HEK293T (cell line): ENCODE results near the gene DIAPH1.

Experiments used
- CTCF ChIA-PET: fragments of 350-600 bp; formaldehyde crosslinking; extraction: SDS; loops from one replicate; lab custom pipeline; 2021; ENCODE audit warnings: antibody characterized with exemption, inconsistent platforms; lab: Yijun Ruan, JAX
- POLR2A ChIA-PET: fragments of 350-600 bp; formaldehyde crosslinking; extraction: SDS; loops from one replicate; lab custom pipeline; 2020; ENCODE audit warnings: antibody characterized with exemption, inconsistent platforms; lab: Yijun Ruan, JAX
- DNase-seq: peaks from one replicate; pipeline ENCODE4 v3.0.0; 2012; ENCODE audit warnings: mixed read lengths; ENCODE audit errors: extremely low spot score
- ARNT ChIP-seq: fragments of 450-650 bp; IDR thresholded peaks from 2 replicates; pipeline ENCODE4 v1.6.1; 2017; ENCODE audit warnings: mild to moderate bottlenecking
- BHLHE40 ChIP-seq: fragments of 450-650 bp; IDR thresholded peaks from 2 replicates; pipeline ENCODE4 v1.6.1; 2016; ENCODE audit warnings: mild to moderate bottlenecking, moderate library complexity, borderline replicate concordance
- CTBP1 ChIP-seq: fragments of 450-650 bp; IDR thresholded peaks from 2 replicates; pipeline ENCODE4 v1.6.1; 2016; ENCODE audit warnings: borderline replicate concordance
- ELF4 ChIP-seq: fragments of 450-650 bp; IDR thresholded peaks from 2 replicates; pipeline ENCODE4 v1.6.1; 2017; ENCODE audit warnings: antibody characterized with exemption
- FOXA1 ChIP-seq: fragments of 450-650 bp; IDR thresholded peaks from 2 replicates; pipeline ENCODE4 v1.6.1; 2016; ENCODE audit warnings: mild to moderate bottlenecking
- FOXK2 ChIP-seq: fragments of 450-650 bp; IDR thresholded peaks from 2 replicates; pipeline ENCODE4 v1.6.1; 2016; ENCODE audit warnings: mild to moderate bottlenecking
- FOXM1 ChIP-seq: fragments of 450-650 bp; IDR thresholded peaks from 2 replicates; pipeline ENCODE4 v1.6.1; 2017; ENCODE audit warnings: mild to moderate bottlenecking, borderline replicate concordance
- HDGF ChIP-seq: fragments of 450-650 bp; IDR thresholded peaks from 2 replicates; pipeline ENCODE4 v1.6.1; 2017; ENCODE audit warnings: antibody characterized with exemption, borderline replicate concordance
- L3MBTL2 ChIP-seq: fragments of 450-650 bp; conservative IDR thresholded peaks from 2 replicates; pipeline ENCODE4 v1.6.1; 2016; ENCODE audit warnings: mild to moderate bottlenecking
- LEF1 ChIP-seq: fragments of 450-650 bp; IDR thresholded peaks from 2 replicates; pipeline ENCODE4 v1.6.1; 2017; ENCODE audit warnings: mild to moderate bottlenecking, borderline replicate concordance
- NFRKB ChIP-seq: fragments of 450-650 bp; IDR thresholded peaks from 2 replicates; pipeline ENCODE4 v1.6.1; 2016; ENCODE audit warnings: mild to moderate bottlenecking, moderate library complexity
- SP1 ChIP-seq: fragments of 450-650 bp; IDR thresholded peaks from 2 replicates; pipeline ENCODE4 v1.6.1; 2017
- SUZ12 ChIP-seq: fragments of 450-650 bp; IDR thresholded peaks from 2 replicates; pipeline ENCODE4 v1.6.1; 2016; ENCODE audit warnings: mild to moderate bottlenecking
- TARDBP ChIP-seq: fragments of 450-650 bp; IDR thresholded peaks from 2 replicates; pipeline ENCODE4 v1.6.1; 2016
- ZNF384 ChIP-seq: fragments of 450-650 bp; IDR thresholded peaks from 2 replicates; pipeline ENCODE4 v1.6.1; 2016
- TF ChIP-seq, protein P1 (sequence below): fragments of 450-650 bp; IDR thresholded peaks from 2 replicates; pipeline ENCODE4 v1.6.1; 2016

DIAPH1 gene

DNA sequence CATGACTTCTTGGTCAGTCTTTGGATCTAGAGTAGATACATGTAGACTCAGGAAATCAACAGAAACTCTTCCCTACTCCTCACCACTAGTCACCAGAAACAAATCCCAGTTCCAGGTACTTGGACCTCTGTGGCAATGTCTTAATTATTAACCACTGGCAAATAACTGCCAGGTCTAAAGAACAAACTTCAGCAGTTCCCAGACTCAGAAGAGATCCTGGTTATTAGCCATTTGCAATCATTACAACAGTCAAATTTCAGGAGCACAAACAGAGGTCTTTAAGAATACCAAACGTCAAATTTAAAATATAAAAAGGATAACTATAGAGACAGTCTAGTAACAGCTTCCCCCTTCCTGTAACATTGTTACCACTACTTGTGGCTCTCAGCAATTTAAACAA, 10.2 kb downstream of the DIAPH1 start:
- ChIA-PET CTCF (interaction anchor here (1.2 to 2.5 kb wide), 3 partner anchors 10 to 16 kb away, joined by 6 to 10 read pairs (median 9); partner anchors contain the start of gene DIAPH1), POLR2A (interaction anchor here (1.4 to 2.1 kb wide), 2 partner anchors 9 to 28 kb away, joined by 4 to 6 read pairs; partner anchors contain the start of genes HDAC3 and RELL2)
- no peak for DNase-seq
- TF ChIP-seq ARNT: no peak
- TF ChIP-seq SUZ12: no peak
- TF ChIP-seq ZNF384: no peak
- TF ChIP-seq BHLHE40: no peak
- no peak for TF ChIP-seq FOXA1
- no peak for TF ChIP-seq ELF4
- TF ChIP-seq SP1: no peak
- no peak for TF ChIP-seq NFRKB
- no peak for TF ChIP-seq CTBP1
- TF ChIP-seq LEF1: no peak
- TF ChIP-seq L3MBTL2: no peak
- no peak for TF ChIP-seq FOXK2
- no peak for TF ChIP-seq FOXM1
- no peak for TF ChIP-seq TARDBP
- TF ChIP-seq, protein P1, sequence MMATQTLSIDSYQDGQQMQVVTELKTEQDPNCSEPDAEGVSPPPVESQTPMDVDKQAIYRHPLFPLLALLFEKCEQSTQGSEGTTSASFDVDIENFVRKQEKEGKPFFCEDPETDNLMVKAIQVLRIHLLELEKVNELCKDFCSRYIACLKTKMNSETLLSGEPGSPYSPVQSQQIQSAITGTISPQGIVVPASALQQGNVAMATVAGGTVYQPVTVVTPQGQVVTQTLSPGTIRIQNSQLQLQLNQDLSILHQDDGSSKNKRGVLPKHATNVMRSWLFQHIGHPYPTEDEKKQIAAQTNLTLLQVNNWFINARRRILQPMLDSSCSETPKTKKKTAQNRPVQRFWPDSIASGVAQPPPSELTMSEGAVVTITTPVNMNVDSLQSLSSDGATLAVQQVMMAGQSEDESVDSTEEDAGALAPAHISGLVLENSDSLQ: no peak
- TF ChIP-seq HDGF: no peak

DNA sequence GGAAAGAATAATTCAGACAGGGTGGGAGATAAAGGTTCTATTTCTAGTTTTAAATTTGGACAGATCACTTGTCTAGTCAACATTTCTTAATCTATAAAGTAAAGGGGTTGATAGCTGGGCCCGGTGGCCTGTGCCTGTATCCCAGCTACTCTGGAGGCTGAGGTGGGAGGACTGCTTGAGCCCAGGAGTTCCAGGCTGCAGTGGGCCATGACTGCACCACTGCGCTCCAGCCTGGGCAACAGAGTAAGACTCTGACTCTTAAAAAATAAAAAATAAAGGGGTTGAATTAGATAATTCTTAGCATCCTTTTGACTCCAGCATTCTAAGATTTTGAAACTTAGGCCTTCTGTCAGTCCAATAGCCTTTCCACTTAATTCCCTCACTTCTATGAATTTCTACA, 10.8 kb downstream of the DIAPH1 start:
- TF ChIP-seq LEF1: no peak
- TF ChIP-seq, protein P1: no peak
- no peak for TF ChIP-seq FOXM1
- no peak for TF ChIP-seq FOXK2
- no peak for TF ChIP-seq NFRKB
- TF ChIP-seq SUZ12: no peak
- no peak for TF ChIP-seq HDGF
- TF ChIP-seq BHLHE40: no peak
- TF ChIP-seq ARNT: no peak
- TF ChIP-seq SP1: no peak
- no peak for TF ChIP-seq CTBP1
- no peak for DNase-seq
- ChIA-PET POLR2A (interaction anchor here (0.6 to 2.1 kb wide), 3 partner anchors 9 to 43 kb away, joined by 3 to 6 read pairs (median 4); partner anchors contain the start of genes FCHSD1, HDAC3 and RELL2), CTCF (interaction anchor here (1.2 to 1.7 kb wide), 2 partner anchors 11 to 16 kb away, joined by 6 to 9 read pairs; partner anchors contain the start of gene DIAPH1)

DNA sequence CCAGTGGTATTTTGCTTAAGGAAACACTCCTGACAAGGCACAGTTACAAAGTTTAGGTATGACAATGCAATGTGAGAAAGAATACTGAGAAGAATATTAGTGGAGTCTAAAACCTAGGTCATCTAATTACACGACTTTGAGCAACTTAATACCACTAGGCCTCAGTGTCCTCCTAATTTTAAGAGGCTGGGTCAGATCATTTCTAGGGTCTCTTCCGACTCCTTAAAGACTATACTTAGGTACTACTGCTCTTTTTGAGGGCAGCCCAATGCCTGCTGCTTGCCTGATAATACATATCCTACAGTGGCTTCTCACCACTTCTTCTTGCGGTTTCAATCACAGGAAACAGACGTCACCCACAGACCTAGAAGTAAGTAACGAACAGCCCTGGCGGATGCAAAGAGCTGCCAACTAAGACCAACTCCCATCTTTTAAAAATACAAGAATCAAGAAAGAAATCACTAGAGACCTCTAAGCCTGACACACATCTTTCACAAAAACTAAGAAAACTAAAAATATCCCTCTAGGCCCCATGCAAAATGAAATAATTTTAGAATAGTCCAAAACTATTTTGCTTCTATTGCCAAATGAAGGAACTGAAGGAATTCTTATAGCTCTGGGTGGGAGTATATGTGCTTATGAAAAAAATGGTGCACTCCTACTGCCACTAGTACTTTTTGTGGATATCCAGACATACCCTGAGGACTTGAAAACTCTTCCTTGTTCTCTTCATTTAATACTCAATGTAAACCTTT, 13.1 kb downstream of the DIAPH1 start:
- DNase-seq: no peak
- no peak for TF ChIP-seq FOXK2
- TF ChIP-seq LEF1: no peak
- CTCF ChIA-PET: interaction anchor here (1.6 kb wide), 1 partner anchor 12 kb away, joined by 3 read pairs; no protein-coding TSS in a partner anchor
- POLR2A ChIA-PET: interaction anchor here (1.0 kb wide), 1 partner anchor 31 kb away, joined by 6 read pairs; the partner anchor contains the start of genes HDAC3 and RELL2

DNA sequence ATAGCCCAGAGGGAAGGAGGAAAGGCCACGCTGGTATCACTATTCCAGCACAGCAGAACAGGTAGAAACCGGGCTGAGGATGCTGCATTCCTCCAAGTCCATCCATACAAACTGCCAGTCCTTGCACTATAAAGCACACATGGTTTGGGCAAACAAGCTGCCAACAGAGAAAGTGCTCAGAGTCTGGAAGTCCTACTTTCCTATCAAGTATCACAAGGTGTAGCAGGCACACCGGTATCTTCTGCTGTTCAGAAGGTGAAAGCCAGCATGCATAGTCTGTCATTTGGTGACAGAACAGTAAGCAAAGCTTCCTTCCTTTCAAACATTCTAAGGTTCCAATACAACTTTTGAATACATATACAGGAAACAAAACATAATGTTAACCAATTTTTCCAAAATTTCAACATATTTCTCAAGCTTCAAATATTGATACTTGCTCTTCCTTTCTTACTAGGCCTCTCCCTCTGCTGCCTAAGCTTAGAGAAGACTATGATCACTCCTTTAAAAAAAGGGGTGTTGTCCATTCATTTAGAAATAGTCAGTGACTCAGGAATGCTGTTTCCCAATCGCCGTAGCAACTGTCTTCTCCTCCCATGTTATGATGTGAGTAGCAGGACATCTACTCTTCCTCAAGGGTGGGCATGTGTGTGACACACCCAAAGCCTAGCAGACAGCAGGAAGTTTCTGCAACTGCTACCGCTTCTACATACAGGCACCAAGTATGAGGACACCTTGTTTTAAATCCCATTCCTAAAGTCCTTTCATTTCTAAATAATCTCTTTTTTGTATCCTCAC, 14.7 kb downstream of the DIAPH1 start:
- CTCF ChIA-PET: no interaction called here
- DNase-seq: no peak
- TF ChIP-seq, protein P1: no peak
- no peak for TF ChIP-seq SUZ12
- TF ChIP-seq FOXA1: no peak
- TF ChIP-seq ZNF384: no peak
- no peak for TF ChIP-seq FOXK2
- TF ChIP-seq FOXM1: no peak
- TF ChIP-seq SP1: no peak
- TF ChIP-seq BHLHE40: no peak
- TF ChIP-seq TARDBP: no peak
- TF ChIP-seq ELF4: no peak
- no peak for TF ChIP-seq L3MBTL2
- POLR2A ChIA-PET: interaction anchor here (0.8 kb wide), 1 partner anchor 13 kb away, joined by 3 read pairs; no protein-coding TSS in a partner anchor

DNA sequence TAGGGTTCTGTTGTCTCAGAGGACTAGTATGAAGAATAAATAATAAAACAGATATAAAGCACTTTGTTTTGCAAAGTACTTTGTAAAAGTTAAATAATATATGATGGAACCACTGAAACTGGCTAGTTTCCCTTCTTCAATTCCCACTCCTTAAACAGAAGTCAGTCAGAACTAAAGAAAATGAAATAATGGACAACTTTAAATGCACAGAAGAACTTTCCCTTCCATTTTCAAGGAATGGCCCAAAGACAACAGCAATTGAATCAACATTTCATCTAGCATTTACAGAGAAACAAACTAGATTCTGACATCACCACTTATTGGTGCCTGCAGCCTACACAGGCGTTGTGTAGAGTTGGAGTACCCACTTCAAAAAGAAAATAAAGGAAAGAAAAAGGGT, 16.2 kb downstream of the DIAPH1 start:
- no peak for TF ChIP-seq TARDBP
- TF ChIP-seq FOXK2: no peak
- no peak for TF ChIP-seq ZNF384
- no peak for TF ChIP-seq BHLHE40
- TF ChIP-seq L3MBTL2: no peak
- TF ChIP-seq ARNT: no peak
- TF ChIP-seq ELF4: no peak
- TF ChIP-seq FOXA1: no peak
- no peak for TF ChIP-seq SP1
- no peak for TF ChIP-seq LEF1
- TF ChIP-seq CTBP1: no peak
- TF ChIP-seq SUZ12: no peak
- DNase-seq: no peak
- CTCF ChIA-PET: interaction anchor here (1.3 kb wide), 1 partner anchor 16 kb away, joined by 3 read pairs; the partner anchor contains the start of gene DIAPH1
- POLR2A ChIA-PET: interaction anchor here (1.3 kb wide), 1 partner anchor 15 kb away, joined by 3 read pairs; no protein-coding TSS in a partner anchor
